Ammon's horn (tissue), 1 donor: Measurements from ENCODE around the gene STK40.

Source experiments
- DNase-seq: peaks from one replicate; pipeline ENCODE4 v3.0.0-alpha.2; 2016; ENCODE audit warnings: low spot score

The STK40 gene

GRCh38 chr1:36309397-36309796 lies 76.3 kb downstream of the STK40 start:
- DNase-seq, result no peak

GRCh38 chr1:36307601-36308330 lies 78.0 kb downstream of the STK40 start:
- DNase-seq, result no peak

GRCh38 chr1:36306902-36307456 lies 78.7 kb downstream of the STK40 start:
- peak; percentile 95 for DNase-seq

- no peak for DNase-seq
These were observed 79.4 kb downstream of the STK40 start, which contains the start of gene SH3D21 for GRCh38 chr1:36306210-36306901. Gene SH3D21, plus strand, starts transcription at chr1:36306368. Its CDS starts 53 bp downstream, at chr1:36306421.

- no peak for DNase-seq
These were observed 79.9 kb downstream of the STK40 start for GRCh38 chr1:36305915-36306209.

GRCh38 chr1:36304970-36305914 lies 80.5 kb downstream of the STK40 start:
- no peak for DNase-seq

GRCh38 chr1:36304521-36304920 lies 81.2 kb downstream of the STK40 start:
- DNase-seq, result no peak

- no peak for DNase-seq
These were observed 81.9 kb downstream of the STK40 start for GRCh38 chr1:36303650-36304360.

- DNase-seq, result no peak
These were observed 82.5 kb downstream of the STK40 start for GRCh38 chr1:36303244-36303643.

GRCh38 chr1:36301220-36301619 lies 84.5 kb downstream of the STK40 start:
- DNase-seq, result no peak

- DNase-seq, result no peak
These were observed 85.2 kb downstream of the STK40 start for GRCh38 chr1:36300526-36300925.

GRCh38 chr1:36298640-36299039 lies 87.1 kb downstream of the STK40 start:
- DNase-seq, result no peak

GRCh38 chr1:36297062-36297461 lies 88.7 kb downstream of the STK40 start:
- no peak for DNase-seq

GRCh38 chr1:36295390-36295789 lies 90.3 kb downstream of the STK40 start:
- no peak for DNase-seq
